OCI-LY1 (cell line): ENCODE results near the gene UTP11.

ENCODE experiments used
- H2AFZ ChIP-seq: fragments of 200-600 bp; sonication (generic), shearing (Covaris generic); 2 replicates; pipeline ENCODE4 v1.6.0; 2014; ENCODE audit warnings: antibody characterized with exemption, mild to moderate bottlenecking, low read length
- H3F3A ChIP-seq: fragments of 200-600 bp; sonication (generic), shearing (Covaris generic); 2 replicates; pipeline ENCODE4 v1.6.0; 2014; ENCODE audit warnings: mild to moderate bottlenecking, antibody characterized with exemption, low read length, moderate library complexity; ENCODE audit not compliant: insufficient read depth
- H3K27ac ChIP-seq: fragments of 200-600 bp; sonication (generic); 2 replicates; pipeline ENCODE4 v1.5.1; 2014; ENCODE audit warnings: low read length, mixed run types, mild to moderate bottlenecking, low read depth; ENCODE audit not compliant: poor library complexity, severe bottlenecking
- H3K27me3 ChIP-seq: fragments of 200-600 bp; sonication (generic); 2 replicates; pipeline ENCODE4 v1.6.0; 2014; ENCODE audit warnings: antibody characterized with exemption, mild to moderate bottlenecking, low read length, moderate library complexity; ENCODE audit not compliant: insufficient read depth
- H3K36me3 ChIP-seq: fragments of 200-600 bp; sonication (generic); 2 replicates; pipeline ENCODE4 v1.6.1; 2014; ENCODE audit warnings: mild to moderate bottlenecking, antibody characterized with exemption, low read length, moderate library complexity, mixed read lengths; ENCODE audit not compliant: insufficient read depth
- H3K4me1 ChIP-seq: fragments of 200-600 bp; sonication (generic); 2 replicates; pipeline ENCODE4 v1.5.1; 2014; ENCODE audit warnings: mild to moderate bottlenecking, low read length, moderate library complexity; ENCODE audit not compliant: insufficient read depth, severe bottlenecking
- H3K4me2 ChIP-seq: fragments of 200-600 bp; sonication (generic), shearing (Covaris generic); 2 replicates; pipeline ENCODE4 v1.6.1; 2014; ENCODE audit warnings: low read length
- H3K4me3 ChIP-seq: fragments of 200-600 bp; sonication (generic); 2 replicates; pipeline ENCODE4 v1.5.1; 2014; ENCODE audit warnings: low read length, low read depth, mild to moderate bottlenecking, mixed read lengths; ENCODE audit not compliant: poor library complexity, severe bottlenecking
- H3K79me2 ChIP-seq: fragments of 200-600 bp; shearing (Covaris generic); 2 replicates; pipeline ENCODE4 v1.6.1; 2016; ENCODE audit warnings: mixed run types, low read length, mixed read lengths; ENCODE audit not compliant: insufficient read depth
- H3K9ac ChIP-seq: fragments of 200-600 bp; sonication (generic), shearing (Covaris generic); 2 replicates; pipeline ENCODE4 v1.6.1; 2014; ENCODE audit warnings: mild to moderate bottlenecking, low read length, mixed read lengths
- H3K9me2 ChIP-seq: fragments of 200-600 bp; sonication (generic), shearing (Covaris generic); 2 replicates; pipeline ENCODE4 v1.6.1; 2014; ENCODE audit warnings: low read depth, mild to moderate bottlenecking, low read length, mixed read lengths
- H3K9me3 ChIP-seq: fragments of 200-600 bp; shearing (Covaris generic); 2 replicates; pipeline ENCODE4 v1.6.1; 2014; ENCODE audit warnings: low read length, mixed read lengths
- H4K20me1 ChIP-seq: fragments of 200-600 bp; sonication (generic), shearing (Covaris generic); 2 replicates; pipeline ENCODE4 v1.6.0; 2016; ENCODE audit warnings: mild to moderate bottlenecking, low read length; ENCODE audit not compliant: insufficient read depth
- EZH2 ChIP-seq: fragments of 200-600 bp; sonication (generic), shearing (Covaris generic); IDR thresholded peaks from 2 replicates; pipeline ENCODE4 v1.8.0; 2017; ENCODE audit warnings: borderline replicate concordance, mixed run types, mild to moderate bottlenecking, antibody characterized with exemption, low read length, moderate library complexity, mixed read lengths
- TF ChIP-seq, protein P1 (sequence below): fragments of 200-600 bp; sonication (generic), shearing (Covaris generic); IDR thresholded peaks from 2 replicates; pipeline ENCODE4 v1.5.1; 2017; ENCODE audit warnings: mild to moderate bottlenecking, antibody characterized with exemption, low read length, moderate library complexity, mixed read lengths

The UTP11 gene

DNA sequence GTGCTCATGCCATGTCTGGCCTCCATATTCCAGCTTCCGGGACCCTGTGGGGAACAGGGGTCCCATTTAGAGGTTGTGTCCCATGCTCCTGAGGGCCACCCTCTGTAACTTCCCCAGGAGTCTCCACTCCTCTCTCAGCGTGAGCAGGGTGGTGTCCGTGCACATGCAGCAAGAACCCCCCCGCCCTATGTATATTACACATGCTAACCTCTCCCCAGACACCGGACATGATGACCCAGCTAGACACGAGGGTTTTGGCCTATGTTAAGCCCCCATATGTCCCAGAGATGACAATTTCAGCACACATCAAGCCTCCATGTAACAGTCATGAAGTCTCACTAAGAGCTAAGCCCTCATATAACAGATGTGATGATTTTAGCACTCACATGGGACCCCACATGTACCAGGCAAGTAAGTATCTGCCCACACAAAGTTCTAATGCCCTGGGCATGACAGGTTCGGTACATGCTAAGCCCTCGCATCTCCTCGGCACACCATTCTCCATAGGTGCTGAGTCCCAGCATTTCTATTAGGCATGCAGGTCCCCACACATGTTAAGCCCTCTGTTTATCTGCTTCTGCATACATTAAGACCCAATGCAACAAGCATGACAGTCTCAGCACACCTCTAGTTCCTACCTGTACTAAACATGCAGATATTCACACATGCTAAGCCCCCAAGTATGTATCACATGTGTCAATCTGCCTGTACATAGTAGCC, 14.3 kb upstream of the UTP11 start:
- no peaks in the 10 kb centered on the region for H3K36me3 ChIP-seq
- TF ChIP-seq EZH2, result no peak
- TF ChIP-seq, protein P1, sequence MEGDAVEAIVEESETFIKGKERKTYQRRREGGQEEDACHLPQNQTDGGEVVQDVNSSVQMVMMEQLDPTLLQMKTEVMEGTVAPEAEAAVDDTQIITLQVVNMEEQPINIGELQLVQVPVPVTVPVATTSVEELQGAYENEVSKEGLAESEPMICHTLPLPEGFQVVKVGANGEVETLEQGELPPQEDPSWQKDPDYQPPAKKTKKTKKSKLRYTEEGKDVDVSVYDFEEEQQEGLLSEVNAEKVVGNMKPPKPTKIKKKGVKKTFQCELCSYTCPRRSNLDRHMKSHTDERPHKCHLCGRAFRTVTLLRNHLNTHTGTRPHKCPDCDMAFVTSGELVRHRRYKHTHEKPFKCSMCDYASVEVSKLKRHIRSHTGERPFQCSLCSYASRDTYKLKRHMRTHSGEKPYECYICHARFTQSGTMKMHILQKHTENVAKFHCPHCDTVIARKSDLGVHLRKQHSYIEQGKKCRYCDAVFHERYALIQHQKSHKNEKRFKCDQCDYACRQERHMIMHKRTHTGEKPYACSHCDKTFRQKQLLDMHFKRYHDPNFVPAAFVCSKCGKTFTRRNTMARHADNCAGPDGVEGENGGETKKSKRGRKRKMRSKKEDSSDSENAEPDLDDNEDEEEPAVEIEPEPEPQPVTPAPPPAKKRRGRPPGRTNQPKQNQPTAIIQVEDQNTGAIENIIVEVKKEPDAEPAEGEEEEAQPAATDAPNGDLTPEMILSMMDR, result no peak
- peaks cover 18% of the 10 kb centered on the region for H3K4me1 ChIP-seq
- H3K9me3 ChIP-seq, result no peaks in the 10 kb centered on the region
- H3F3A ChIP-seq, result no peaks in the 10 kb centered on the region
- no peak overlapping the region for H3K9ac ChIP-seq
- no peaks in the 10 kb centered on the region for H3K27me3 ChIP-seq
- no peak overlapping the region for H2AFZ ChIP-seq
- H3K9me2 ChIP-seq, result no peaks in the 10 kb centered on the region
- no peaks in the 10 kb centered on the region for H4K20me1 ChIP-seq
- no peak overlapping the region for H3K4me3 ChIP-seq
- no peak overlapping the region for H3K27ac ChIP-seq
- no peak overlapping the region for H3K4me2 ChIP-seq
- no peaks in the 10 kb centered on the region for H3K79me2 ChIP-seq

DNA sequence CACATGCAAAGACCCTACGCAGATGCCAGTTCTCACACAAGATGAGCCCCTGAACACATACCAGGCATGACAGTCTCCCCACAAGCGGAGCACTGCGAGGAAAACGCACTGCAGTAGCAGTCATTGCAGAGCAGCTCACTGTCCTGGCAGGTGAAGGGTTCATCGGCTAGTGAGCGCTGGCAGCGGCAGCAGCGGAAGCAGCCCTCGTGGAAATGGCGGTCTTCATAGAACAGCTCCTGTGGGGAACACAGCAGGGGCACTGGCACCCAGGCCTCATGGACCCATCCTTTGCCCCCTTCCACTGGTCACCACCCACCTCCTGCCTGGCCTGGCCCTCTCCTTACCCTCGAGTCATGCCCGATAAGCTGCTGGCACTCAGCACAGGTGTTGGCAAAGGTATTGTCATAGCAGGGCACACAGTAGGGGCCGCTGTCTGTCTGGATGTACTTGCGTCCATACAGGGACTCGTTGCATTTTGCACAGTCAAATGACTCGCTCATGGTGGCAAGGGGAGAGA, 13.6 kb upstream of the UTP11 start:
- Histone ChIP-seq H3K9ac (no peak overlapping the region), H3F3A (no peaks in the 10 kb centered on the region), H3K4me1 (peaks cover 18% of the 10 kb centered on the region), H3K27me3 (no peaks in the 10 kb centered on the region), H2AFZ (no peak overlapping the region), H3K4me2 (no peak overlapping the region), H3K9me2 (no peaks in the 10 kb centered on the region), H3K9me3 (no peaks in the 10 kb centered on the region), H4K20me1 (no peaks in the 10 kb centered on the region), H3K36me3 (no peaks in the 10 kb centered on the region), H3K4me3 (no peak overlapping the region), H3K79me2 (no peaks in the 10 kb centered on the region), H3K27ac (no peak overlapping the region)
- no peak for TF ChIP-seq EZH2
- TF ChIP-seq, protein P1, result peak; percentile 9; the same call in 1 of the 2 replicates

DNA sequence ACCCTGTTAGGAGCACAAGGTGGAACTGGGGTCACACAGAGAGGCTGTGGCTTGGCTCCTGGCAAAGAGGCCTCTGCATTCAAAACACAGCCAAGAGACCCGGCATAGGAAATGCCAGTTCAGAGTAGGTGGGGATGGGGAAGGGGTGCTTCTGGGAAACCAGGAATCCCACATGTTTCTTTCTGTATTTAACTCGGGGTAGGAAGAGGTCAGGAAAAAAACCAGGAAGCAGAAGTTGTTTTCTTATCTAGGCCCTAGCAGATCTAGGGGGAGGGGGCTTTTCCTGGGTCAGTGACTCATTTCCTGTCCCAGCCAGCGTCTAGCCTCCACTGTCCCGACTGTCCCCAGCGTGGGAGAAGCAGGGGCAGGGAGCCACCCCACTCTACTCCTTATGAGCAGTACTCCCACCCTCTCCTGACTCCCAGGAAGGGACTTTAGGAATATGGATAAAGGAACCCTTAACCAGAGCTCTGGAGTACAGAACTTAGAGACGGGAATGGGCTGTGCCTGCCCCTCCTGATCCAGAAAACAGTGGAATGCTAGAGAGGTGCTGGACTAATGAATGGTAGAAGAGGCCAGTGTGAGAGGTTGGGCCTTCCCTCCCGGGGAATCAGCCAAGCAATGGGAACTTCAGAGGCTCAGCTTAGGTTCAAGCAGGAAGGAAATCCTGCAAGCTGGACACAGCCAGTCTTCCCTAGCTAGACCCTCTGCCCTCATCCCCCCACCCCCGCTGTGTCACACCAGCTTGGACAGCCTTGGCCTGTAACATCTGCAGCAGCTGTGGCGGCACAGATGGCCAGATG, 12.9 kb upstream of the UTP11 start:
- Histone ChIP-seq H3K9me2 (no peaks in the 10 kb centered on the region), H4K20me1 (no peaks in the 10 kb centered on the region), H2AFZ (no peak overlapping the region), H3K4me1 (peaks cover 20% of the 10 kb centered on the region), H3K9me3 (no peaks in the 10 kb centered on the region), H3K4me2 (no peak overlapping the region), H3K4me3 (no peak overlapping the region), H3K9ac (no peak overlapping the region), H3K79me2 (no peaks in the 10 kb centered on the region), H3K27me3 (no peaks in the 10 kb centered on the region), H3K36me3 (no peaks in the 10 kb centered on the region), H3K27ac (no peak overlapping the region), H3F3A (no peaks in the 10 kb centered on the region)
- no peak for TF ChIP-seq EZH2
- TF ChIP-seq, protein P1, result no peak
